CD4-positive, alpha-beta T cell treated with Interleukin-12 subunit alpha and Interleukin-12 subunit beta, for 1 hour (primary cell): ENCODE data around the gene FBXO10.
"Not testable (repeated sequence)": the region's sequence is repeated elsewhere in the genome, so short reads cannot be mapped to it uniquely, and the experiment has no call there.

Experiments used
- DNase-seq: peaks from one replicate; pipeline ENCODE4 v3.0.0-alpha.2; 2020

FBXO10 gene

GRCh38 chr9:37471942-37472684, 104.1 kb downstream of the FBXO10 start:
- no peak for DNase-seq

- no peak for DNase-seq
Observed at GRCh38 chr9:37468620-37469019, 107.6 kb downstream of the FBXO10 start.

GRCh38 chr9:37467530-37467929, 108.7 kb downstream of the FBXO10 start:
- not testable (repeated sequence) for DNase-seq

GRCh38 chr9:37466037-37466709, 110.0 kb downstream of the FBXO10 start:
- DNase-seq: peak; percentile 16

- peak; percentile 99 for DNase-seq
Observed at GRCh38 chr9:37465249-37466036, 110.7 kb downstream of the FBXO10 start, which contains the start of gene ZBTB5. Gene ZBTB5, minus strand, starts transcription at chr9:37465450. Its CDS starts 22,899 bp downstream, at chr9:37442551.

GRCh38 chr9:37464426-37465248, 111.5 kb downstream of the FBXO10 start:
- DNase-seq: peak; percentile 77

GRCh38 chr9:37464006-37464405, 112.2 kb downstream of the FBXO10 start:
- DNase-seq: no peak
